Small intestine (tissue), 7 donors: ENCODE measurements around the gene MEX3C. TPM values are rescaled to one million over a fixed set of nuclear protein-coding genes. Genes with fewer than 3 reads are reported as not detected.

Source experiments
- DNase-seq, 2 donors: peaks; one replicate each; pipeline versions ENCODE4 v3.0.0 to v3.0.0-alpha.2; 2013
- FAIRE-seq: peaks from 2 replicates; lab custom pipeline; 2012; peaks lifted over from hg19 to GRCh38; lab: Jason Lieb, UNC
- H3K27ac ChIP-seq, 3 donors: one replicate each; pipeline ENCODE4 v1.5.1; 2013; ENCODE audit warnings: low read length in 2 of 3, mild to moderate bottlenecking in 2 of 3, control low read depth in 1 of 3, inconsistent platforms in 1 of 3, low read depth in 1 of 3, moderate library complexity in 1 of 3
- H3K27me3 ChIP-seq, 3 donors: one replicate each; pipeline ENCODE4 v1.6.1; 2013; ENCODE audit warnings: low read length in 3 of 3, inconsistent platforms in 1 of 3; ENCODE audit not compliant: control insufficient read depth in 3 of 3, insufficient read depth in 3 of 3
- H3K36me3 ChIP-seq, 3 donors: one replicate each; pipeline ENCODE4 v1.6.1; 2013; ENCODE audit warnings: low read length in 3 of 3, inconsistent platforms in 1 of 3, low read depth in 1 of 3, mild to moderate bottlenecking in 1 of 3, moderate library complexity in 1 of 3; ENCODE audit not compliant: control insufficient read depth in 3 of 3, insufficient read depth in 2 of 3
- H3K4me1 ChIP-seq, 3 donors: one replicate each; pipeline ENCODE4 v1.6.1; 2013; ENCODE audit warnings: low read length in 2 of 3, inconsistent platforms in 1 of 3, low read depth in 1 of 3, mild to moderate bottlenecking in 1 of 3, moderate library complexity in 1 of 3; ENCODE audit not compliant: control insufficient read depth in 3 of 3, insufficient read depth in 2 of 3
- H3K4me3 ChIP-seq, 3 donors: one replicate each; pipeline ENCODE4 v1.5.1; 2013; ENCODE audit warnings: low read length in 3 of 3, control low read depth in 1 of 3, inconsistent platforms in 1 of 3, low read depth in 1 of 3, mild to moderate bottlenecking in 1 of 3, moderate library complexity in 1 of 3
- H3K9me3 ChIP-seq, 2 donors: one replicate each; pipeline ENCODE4 v1.6.1; 2013; ENCODE audit warnings: low read depth in 1 of 2, low read length in 1 of 2; ENCODE audit not compliant: control insufficient read depth in 2 of 2, insufficient read depth in 1 of 2
- WGBS, 3 donors: extraction: QIAGEN DNeasy Blood & Tissue Kit; methylation state at CpG; one replicate each; pipeline ENCODE4 v1.1.7; 2013; 5-methylcytosine and 5-hydroxymethylcytosine counted together
- polyA plus RNA-seq, 4 donors: library from polyadenylated mRNA; stranded (reverse) in 3 of 4; unstranded in 1 of 4; fragments of 200-250 nt in 3 of 4; fragments of 120-200 nt in 1 of 4; gene quantifications; one replicate each; pipeline versions ENCODE4 v1.2.1 to v1.2.3, GENCODE V29; 2013
- donor health status: healthy with polysubstance abuse.
- donor health status: control.
- donor health status: control.
- donor health status: Bipolar disorder and iron deficiency.
- donor health status: healthy.

Gene MEX3C
- polyA plus RNA-seq, 4 donors: 8.9 to 32.2 (median 14.1) TPM

DNA sequence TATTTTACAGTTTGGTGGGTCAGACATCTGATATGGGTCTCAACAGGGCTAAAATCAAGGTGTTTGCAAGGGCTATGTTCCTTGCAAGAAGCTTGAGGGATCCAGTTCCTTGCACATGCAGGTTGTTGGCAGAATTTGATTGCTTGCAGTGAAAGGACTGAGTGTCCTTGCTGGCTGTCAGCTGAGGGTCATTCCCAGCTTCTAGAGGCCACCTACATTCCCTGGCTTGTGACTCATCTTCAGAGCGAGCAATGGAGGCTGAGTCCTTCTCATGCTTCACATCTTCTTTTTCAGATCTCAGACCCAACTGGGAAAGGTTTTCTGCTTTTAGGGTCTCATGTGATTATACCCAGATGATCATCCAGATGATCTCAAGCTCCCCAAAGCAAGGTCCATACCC, 12.4 kb downstream of the MEX3C start:
- 91 to 98% (median 96%) methylated on average over 1 of the region's 1 CpG for WGBS, 3 donors
- Histone ChIP-seq H3K36me3 (peaks cover 0 to 10% (median 0%) of the 10 kb centered on the region in 3 donors), H3K4me1 (peaks cover 0 to 8% (median 1%) of the 10 kb centered on the region in 3 donors), H3K4me3 (no peak overlapping the region), H3K9me3 (no peaks in the 10 kb centered on the region), H3K27ac (no peak overlapping the region), H3K27me3 (no peaks in the 10 kb centered on the region)
- FAIRE-seq (no peak), DNase-seq (no peak)

GRCh38 chr18:51184091-51184457, 13.4 kb downstream of the MEX3C start:
- Histone ChIP-seq H3K36me3 (peaks cover 0 to 10% (median 0%) of the 10 kb centered on the region in 3 donors), H3K27me3 (no peaks in the 10 kb centered on the region), H3K27ac (no peak overlapping the region), H3K4me3 (no peak overlapping the region), H3K9me3 (no peaks in the 10 kb centered on the region), H3K4me1 (peaks cover 0 to 8% (median 0%) of the 10 kb centered on the region in 3 donors)
- WGBS, 3 donors: 96 to 100% (median 100%) methylated on average over 1 of the region's 1 CpG
- DNase-seq: no peak
- no peak for FAIRE-seq

DNA sequence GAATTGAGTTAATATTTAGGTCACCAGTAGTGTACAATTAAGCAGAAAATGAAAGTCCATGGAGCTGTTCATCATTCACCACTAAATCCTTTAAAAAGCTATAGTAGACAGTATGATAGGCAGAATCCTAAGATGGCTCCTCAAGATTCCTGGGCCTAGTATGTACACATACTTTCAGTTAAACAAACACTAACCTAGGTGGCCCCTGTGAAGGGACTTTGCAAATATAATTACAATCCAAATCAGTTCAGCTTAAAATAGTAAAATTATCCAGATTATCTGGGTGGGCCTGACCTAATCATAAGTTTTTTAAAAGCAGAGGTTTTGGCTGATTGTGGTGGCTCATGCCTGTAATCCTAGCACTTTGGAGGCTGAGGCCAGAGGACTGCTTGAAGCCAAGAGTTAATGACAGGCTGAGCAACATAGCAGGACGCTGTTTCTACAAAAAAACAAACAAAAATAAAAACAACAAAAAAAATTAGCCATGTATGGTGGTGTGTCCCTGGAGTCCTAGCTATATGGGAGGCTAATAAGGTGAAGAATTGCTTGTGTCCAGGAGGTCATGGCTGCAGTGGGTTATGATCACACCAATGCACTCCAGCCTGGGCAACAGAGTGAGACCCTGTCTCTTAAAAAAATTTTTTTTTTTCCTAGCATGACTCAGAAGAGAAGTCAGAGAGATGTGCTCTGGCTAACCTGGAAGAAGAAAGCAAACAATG, 13.9 kb downstream of the MEX3C start:
- H3K4me3 ChIP-seq: no peak overlapping the region
- no peaks in the 10 kb centered on the region for H3K9me3 ChIP-seq
- no peaks in the 10 kb centered on the region for H3K27me3 ChIP-seq
- peaks cover 0 to 13% (median 0%) of the 10 kb centered on the region in 3 donors for H3K36me3 ChIP-seq
- DNase-seq (no peak), FAIRE-seq (no peak)
- H3K27ac ChIP-seq: no peak overlapping the region
- 84 to 96% (median 94%) methylated on average over 1 of the region's 1 CpG for WGBS, 3 donors
- peaks cover 0 to 8% (median 0%) of the 10 kb centered on the region in 3 donors for H3K4me1 ChIP-seq

- Histone ChIP-seq H3K9me3 (no peaks in the 10 kb centered on the region), H3K4me3 (no peak overlapping the region), H3K27ac (no peak overlapping the region), H3K36me3 (peaks cover 0 to 11% (median 0%) of the 10 kb centered on the region in 3 donors), H3K4me1 (peaks cover 0 to 8% (median 0%) of the 10 kb centered on the region in 3 donors), H3K27me3 (no peaks in the 10 kb centered on the region)
- DNase-seq: no peak
- FAIRE-seq: no peak
These were observed 14.7 kb downstream of the MEX3C start for GRCh38 chr18:51182824-51183223.

DNA sequence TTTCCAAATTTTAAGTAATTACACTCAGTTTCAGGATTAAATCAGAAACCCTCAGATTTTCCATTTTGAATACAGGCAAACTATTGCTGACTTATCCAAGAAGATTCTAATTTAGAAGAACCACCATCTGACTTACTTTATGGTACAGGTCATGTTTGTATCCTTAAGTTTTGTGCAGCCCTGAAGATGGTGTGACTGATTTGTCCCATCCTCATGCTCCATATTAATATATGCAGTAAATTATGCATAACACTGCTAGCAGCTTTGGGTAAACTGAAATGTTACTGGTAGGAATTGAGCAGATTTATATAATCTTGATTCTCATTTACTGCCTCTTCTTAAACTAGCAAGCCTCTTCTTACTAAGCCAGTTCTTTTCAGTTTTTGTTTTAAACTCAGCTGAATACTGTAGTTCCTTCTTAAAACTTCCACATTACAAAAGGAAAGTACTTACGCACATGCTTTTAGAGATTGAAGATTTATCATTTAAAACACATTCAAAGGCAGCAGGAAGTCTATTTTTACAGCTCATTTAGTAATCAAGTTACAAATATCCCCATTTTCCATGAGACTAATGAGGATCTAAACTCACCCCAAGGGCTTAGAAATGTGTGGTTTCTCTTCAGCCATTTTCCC, 25.7 kb downstream of the MEX3C start:
- Histone ChIP-seq H3K9me3 (no peaks in the 10 kb centered on the region), H3K4me3 (no peak overlapping the region), H3K36me3 (peaks cover 3 to 6% (median 5%) of the 10 kb centered on the region in 3 donors), H3K4me1 (no peaks in the 10 kb centered on the region), H3K27ac (no peak overlapping the region), H3K27me3 (no peaks in the 10 kb centered on the region)
- WGBS, 3 donors: 69 to 83% (median 82%) methylated on average over 1 of the region's 1 CpG
- FAIRE-seq (no peak), DNase-seq (no peak)

GRCh38 chr18:51171223-51171622, 26.3 kb downstream of the MEX3C start:
- DNase-seq (no peak), FAIRE-seq (no peak)
- no peak overlapping the region for H3K27ac ChIP-seq
- WGBS, 3 donors: 83 to 86% (median 84%) methylated on average over 3 of the region's 3 CpGs
- H3K4me3 ChIP-seq: no peak overlapping the region
- no peaks in the 10 kb centered on the region for H3K4me1 ChIP-seq
- H3K36me3 ChIP-seq: peaks cover 0 to under 1% (median under 1%) of the 10 kb centered on the region in 3 donors
- H3K9me3 ChIP-seq: no peaks in the 10 kb centered on the region
- H3K27me3 ChIP-seq: no peaks in the 10 kb centered on the region

DNA sequence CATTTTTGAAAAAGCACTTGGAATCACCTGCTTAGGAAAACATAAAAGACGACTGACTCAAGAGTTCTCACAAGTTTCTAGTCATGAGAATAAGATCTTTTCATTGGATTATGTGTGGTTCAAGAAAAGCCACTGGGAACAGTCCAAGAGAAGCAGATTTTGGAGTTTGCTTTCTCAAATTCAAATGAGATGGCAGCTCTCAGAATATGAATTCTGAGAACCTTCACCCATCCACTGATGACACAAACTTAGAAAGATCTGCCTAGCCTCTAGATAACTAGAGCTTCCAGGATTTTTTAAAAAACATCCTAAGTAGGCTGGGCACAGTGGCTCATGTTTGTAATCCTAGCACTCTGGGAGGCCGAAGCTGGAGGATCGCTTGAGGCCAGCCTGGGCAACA, 26.8 kb downstream of the MEX3C start:
- 89 to 96% (median 91%) methylated on average over 3 of the region's 3 CpGs for WGBS, 3 donors
- H3K4me1 ChIP-seq: no peaks in the 10 kb centered on the region
- FAIRE-seq (no peak), DNase-seq (no peak)
- H3K4me3 ChIP-seq: no peak overlapping the region
- H3K27ac ChIP-seq: no peak overlapping the region
- H3K9me3 ChIP-seq: no peaks in the 10 kb centered on the region
- H3K36me3 ChIP-seq: no peaks in the 10 kb centered on the region
- no peaks in the 10 kb centered on the region for H3K27me3 ChIP-seq

- FAIRE-seq: no peak
- Histone ChIP-seq H3K4me3 (no peak overlapping the region), H3K27me3 (no peaks in the 10 kb centered on the region), H3K4me1 (no peaks in the 10 kb centered on the region), H3K27ac (no peak overlapping the region), H3K36me3 (no peaks in the 10 kb centered on the region), H3K9me3 (no peaks in the 10 kb centered on the region)
- no peak for DNase-seq
These were observed 27.8 kb downstream of the MEX3C start for GRCh38 chr18:51169731-51170130.
